Measurements from ENCODE around the gene ATP5MC3.

Gene ATP5MC3

GRCh38 chr2:175154661-175155082, 26.8 kb downstream of the ATP5MC3 start:
- no peak overlapping the region for H3K27ac ChIP-seq (ENCODE audit: low read depth, low read length)
- H3K4me1 ChIP-seq (ENCODE audit: control insufficient read depth in 1 of 2, insufficient read depth in 2 of 2, low read length in 2 of 2), result peaks cover 0 to 2% of the 10 kb centered on the region in 2 experiments
- no peak overlapping the region for H4K91ac ChIP-seq (ENCODE audit: low read depth, low read length)
- peak overlapping the region; percentile 5 for H3K9ac ChIP-seq (ENCODE audit: low read length)
- no peak overlapping the region for H4K12ac ChIP-seq (ENCODE audit: low read depth, low read length)
- H3K14ac ChIP-seq (ENCODE audit: low read length), result no peak overlapping the region
- no peaks in the 10 kb centered on the region for H3K9me3 ChIP-seq (ENCODE audit: insufficient read depth, low read depth, low read length)
- no peak overlapping the region for H3K23ac ChIP-seq (ENCODE audit: low read length)
- no peak overlapping the region for H2BK5ac ChIP-seq (ENCODE audit: low read depth, low read length, poor library complexity)
- H3K79me2 ChIP-seq (ENCODE audit: control insufficient read depth, insufficient read depth, low read length, poor library complexity), result peaks cover 4% of the 10 kb centered on the region
- no peak overlapping the region for H2AFZ ChIP-seq (ENCODE audit: insufficient read depth, low read length, poor library complexity)
- no peaks in the 10 kb centered on the region for H3K27me3 ChIP-seq (ENCODE audit: insufficient read depth, low read length)
- H4K8ac ChIP-seq (ENCODE audit: low read depth, low read length), result no peak overlapping the region
- H3K4me2 ChIP-seq (ENCODE audit: low read length), result no peak overlapping the region
- H2BK120ac ChIP-seq (ENCODE audit: insufficient read depth, low read length, poor library complexity), result no peak overlapping the region
- H3K79me1 ChIP-seq (ENCODE audit: low read length), result no peaks in the 10 kb centered on the region
- no peak overlapping the region for H3K18ac ChIP-seq (ENCODE audit: low read length)
- no peak overlapping the region for H2BK12ac ChIP-seq (ENCODE audit: low read length)
- H3K36me3 ChIP-seq (ENCODE audit: control insufficient read depth in 1 of 2, insufficient read depth in 2 of 2, low read length in 2 of 2), result peaks cover 0 to 3% of the 10 kb centered on the region in 2 experiments
- H3K4ac ChIP-seq (ENCODE audit: low read depth, low read length), result peak overlapping the region; percentile 83
- H3K4me3 ChIP-seq (ENCODE audit: low read depth, low read length), result no peak overlapping the region
- H2AK5ac ChIP-seq (ENCODE audit: low read length), result no peak overlapping the region
- no peak for DNase-seq

DNA sequence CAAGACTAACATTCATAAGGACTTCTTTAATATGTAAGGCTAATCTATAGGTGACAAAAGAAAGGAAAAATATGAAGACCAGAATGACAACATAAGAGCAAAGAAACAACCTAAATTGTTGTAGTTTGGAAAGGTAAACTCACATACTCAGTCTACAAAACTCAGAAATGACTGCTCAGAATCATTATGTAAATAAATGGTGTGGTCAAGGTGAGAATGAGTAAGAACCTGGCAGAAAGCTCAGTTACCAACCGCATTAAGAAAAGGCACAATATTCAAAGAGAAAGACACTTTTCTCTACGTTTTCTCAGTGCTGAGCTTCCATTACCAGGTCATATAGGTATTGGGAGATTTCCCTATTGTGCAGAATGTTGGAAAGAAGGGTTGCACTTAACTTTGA, 29.3 kb downstream of the ATP5MC3 start:
- no peak overlapping the region for H2BK12ac ChIP-seq (ENCODE audit: low read length)

GRCh38 chr2:175151791-175152190, 29.7 kb downstream of the ATP5MC3 start:
- Histone ChIP-seq H3K4me3 (ENCODE audit: low read depth, low read length) (no peak overlapping the region), H3K4me2 (ENCODE audit: low read length) (no peak overlapping the region), H2AFZ (ENCODE audit: insufficient read depth, low read length, poor library complexity) (no peak overlapping the region), H3K18ac (ENCODE audit: low read length) (no peak overlapping the region), H4K12ac (ENCODE audit: low read depth, low read length) (no peak overlapping the region), H2BK120ac (ENCODE audit: insufficient read depth, low read length, poor library complexity) (no peak overlapping the region), H3K4me1 (ENCODE audit: control insufficient read depth in 1 of 2, insufficient read depth in 2 of 2, low read length in 2 of 2) (peaks cover 0 to 2% of the 10 kb centered on the region in 2 experiments), H3K79me2 (ENCODE audit: control insufficient read depth, insufficient read depth, low read length, poor library complexity) (peaks cover 2% of the 10 kb centered on the region), H3K9me3 (ENCODE audit: insufficient read depth, low read depth, low read length) (no peaks in the 10 kb centered on the region), H3K4ac (ENCODE audit: low read depth, low read length) (no peak overlapping the region), H3K36me3 (ENCODE audit: control insufficient read depth in 1 of 2, insufficient read depth in 2 of 2, low read length in 2 of 2) (no peaks in the 10 kb centered on the region), H3K27ac (ENCODE audit: low read depth, low read length) (no peak overlapping the region), H3K14ac (ENCODE audit: low read length) (no peak overlapping the region), H3K27me3 (ENCODE audit: insufficient read depth, low read length) (no peaks in the 10 kb centered on the region), H3K9ac (ENCODE audit: low read length) (no peak overlapping the region), H4K91ac (ENCODE audit: low read depth, low read length) (no peak overlapping the region), H2BK12ac (ENCODE audit: low read length) (no peak overlapping the region), H2AK5ac (ENCODE audit: low read length) (no peak overlapping the region), H3K23ac (ENCODE audit: low read length) (no peak overlapping the region), H3K79me1 (ENCODE audit: low read length) (no peaks in the 10 kb centered on the region), H4K8ac (ENCODE audit: low read depth, low read length) (no peak overlapping the region), H2BK5ac (ENCODE audit: low read depth, low read length, poor library complexity) (no peak overlapping the region)
- DNase-seq, result no peak
- WGBS (ENCODE audit: extremely low coverage, insufficient coverage, insufficient read length), result no CpG with 5 or more reads among the region's 1 CpG

More for the DNA sequence above, 29.3 kb downstream of the ATP5MC3 start:
- no peak overlapping the region for H2AK5ac ChIP-seq (ENCODE audit: low read length)
- no peak overlapping the region for H3K27ac ChIP-seq (ENCODE audit: low read depth, low read length)
- no peak overlapping the region for H4K8ac ChIP-seq (ENCODE audit: low read depth, low read length)
- no peak overlapping the region for H3K18ac ChIP-seq (ENCODE audit: low read length)
- H2AFZ ChIP-seq (ENCODE audit: insufficient read depth, low read length, poor library complexity), result no peak overlapping the region
- whole genome bisulfite sequencing (ENCODE audit: extremely low coverage, insufficient coverage, insufficient read length), result no CpG with 5 or more reads among the region's 2 CpGs
- H3K79me1 ChIP-seq (ENCODE audit: low read length), result no peaks in the 10 kb centered on the region
- peaks cover 2% of the 10 kb centered on the region for H3K79me2 ChIP-seq (ENCODE audit: control insufficient read depth, insufficient read depth, low read length, poor library complexity)
- no peak overlapping the region for H4K12ac ChIP-seq (ENCODE audit: low read depth, low read length)
- H3K14ac ChIP-seq (ENCODE audit: low read length), result no peak overlapping the region
- H3K36me3 ChIP-seq (ENCODE audit: control insufficient read depth in 1 of 2, insufficient read depth in 2 of 2, low read length in 2 of 2), result no peaks in the 10 kb centered on the region
- no peak for DNase-seq
- no peak overlapping the region for H2BK5ac ChIP-seq (ENCODE audit: low read depth, low read length, poor library complexity)
- H4K91ac ChIP-seq (ENCODE audit: low read depth, low read length), result no peak overlapping the region
- peaks cover 0 to 2% of the 10 kb centered on the region in 2 experiments for H3K4me1 ChIP-seq (ENCODE audit: control insufficient read depth in 1 of 2, insufficient read depth in 2 of 2, low read length in 2 of 2)
- H3K4me2 ChIP-seq (ENCODE audit: low read length), result no peak overlapping the region
- H3K27me3 ChIP-seq (ENCODE audit: insufficient read depth, low read length), result no peaks in the 10 kb centered on the region
- no peak overlapping the region for H3K9ac ChIP-seq (ENCODE audit: low read length)
- H3K4ac ChIP-seq (ENCODE audit: low read depth, low read length), result no peak overlapping the region
- H3K23ac ChIP-seq (ENCODE audit: low read length), result no peak overlapping the region
- no peak overlapping the region for H3K4me3 ChIP-seq (ENCODE audit: low read depth, low read length)
- no peaks in the 10 kb centered on the region for H3K9me3 ChIP-seq (ENCODE audit: insufficient read depth, low read depth, low read length)
- H2BK120ac ChIP-seq (ENCODE audit: insufficient read depth, low read length, poor library complexity), result no peak overlapping the region

DNA sequence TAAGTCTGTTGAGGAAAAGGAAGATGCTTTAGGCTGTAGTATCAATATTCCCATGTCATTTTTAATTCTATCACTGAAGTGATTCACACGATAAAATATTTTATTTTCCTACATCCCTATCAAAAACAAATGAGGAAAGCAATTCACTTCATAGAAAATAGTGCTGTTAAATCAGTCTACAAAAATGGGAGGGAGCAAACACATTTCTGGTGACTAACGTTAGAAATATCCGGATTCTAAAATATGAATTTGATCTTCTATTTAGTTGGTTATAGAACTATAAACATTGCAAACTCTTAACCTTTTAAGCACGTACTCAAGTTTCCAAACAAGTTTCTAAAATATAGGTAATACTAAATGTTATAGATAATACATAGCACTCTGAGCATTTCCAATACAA, 34.3 kb downstream of the ATP5MC3 start:
- Histone ChIP-seq H3K36me3 (ENCODE audit: control insufficient read depth in 1 of 2, insufficient read depth in 2 of 2, low read length in 2 of 2) (peaks cover 2 to 5% of the 10 kb centered on the region in 2 experiments), H3K79me1 (ENCODE audit: low read length) (no peaks in the 10 kb centered on the region), H3K4ac (ENCODE audit: low read depth, low read length) (no peak overlapping the region), H3K27me3 (ENCODE audit: insufficient read depth, low read length) (no peaks in the 10 kb centered on the region), H2AFZ (ENCODE audit: insufficient read depth, low read length, poor library complexity) (no peak overlapping the region), H4K91ac (ENCODE audit: low read depth, low read length) (no peak overlapping the region), H3K18ac (ENCODE audit: low read length) (no peak overlapping the region), H2BK5ac (ENCODE audit: low read depth, low read length, poor library complexity) (no peak overlapping the region), H3K23ac (ENCODE audit: low read length) (no peak overlapping the region), H2AK5ac (ENCODE audit: low read length) (no peak overlapping the region), H2BK12ac (ENCODE audit: low read length) (no peak overlapping the region), H3K4me3 (ENCODE audit: low read depth, low read length) (no peak overlapping the region), H3K14ac (ENCODE audit: low read length) (no peak overlapping the region), H3K27ac (ENCODE audit: low read depth, low read length) (no peak overlapping the region), H3K9me3 (ENCODE audit: insufficient read depth, low read depth, low read length) (no peaks in the 10 kb centered on the region), H2BK120ac (ENCODE audit: insufficient read depth, low read length, poor library complexity) (no peak overlapping the region), H4K12ac (ENCODE audit: low read depth, low read length) (no peak overlapping the region), H4K8ac (ENCODE audit: low read depth, low read length) (no peak overlapping the region), H3K79me2 (ENCODE audit: control insufficient read depth, insufficient read depth, low read length, poor library complexity) (no peaks in the 10 kb centered on the region), H3K4me1 (ENCODE audit: control insufficient read depth in 1 of 2, insufficient read depth in 2 of 2, low read length in 2 of 2) (no peaks in the 10 kb centered on the region), H3K9ac (ENCODE audit: low read length) (no peak overlapping the region), H3K4me2 (ENCODE audit: low read length) (no peak overlapping the region)
- WGBS (ENCODE audit: extremely low coverage, insufficient coverage, insufficient read length), result no CpG with 5 or more reads among the region's 4 CpGs
- no peak for DNase-seq
